HG03108 (cell line): ENCODE results near the gene ATP5MC3.

Experiments used
- ATAC-seq: cut with Tn5 transposase; IDR thresholded peaks from one replicate; pipeline ENCODE4 v1.9.1; 2021; ENCODE audit warnings: moderate library complexity; ENCODE audit not compliant: unreplicated experiment

ATP5MC3 gene

GRCh38 chr2:175168564-175168945 is 13.0 kb downstream of the ATP5MC3 start:
- ATAC-seq = peak; percentile 12

DNA sequence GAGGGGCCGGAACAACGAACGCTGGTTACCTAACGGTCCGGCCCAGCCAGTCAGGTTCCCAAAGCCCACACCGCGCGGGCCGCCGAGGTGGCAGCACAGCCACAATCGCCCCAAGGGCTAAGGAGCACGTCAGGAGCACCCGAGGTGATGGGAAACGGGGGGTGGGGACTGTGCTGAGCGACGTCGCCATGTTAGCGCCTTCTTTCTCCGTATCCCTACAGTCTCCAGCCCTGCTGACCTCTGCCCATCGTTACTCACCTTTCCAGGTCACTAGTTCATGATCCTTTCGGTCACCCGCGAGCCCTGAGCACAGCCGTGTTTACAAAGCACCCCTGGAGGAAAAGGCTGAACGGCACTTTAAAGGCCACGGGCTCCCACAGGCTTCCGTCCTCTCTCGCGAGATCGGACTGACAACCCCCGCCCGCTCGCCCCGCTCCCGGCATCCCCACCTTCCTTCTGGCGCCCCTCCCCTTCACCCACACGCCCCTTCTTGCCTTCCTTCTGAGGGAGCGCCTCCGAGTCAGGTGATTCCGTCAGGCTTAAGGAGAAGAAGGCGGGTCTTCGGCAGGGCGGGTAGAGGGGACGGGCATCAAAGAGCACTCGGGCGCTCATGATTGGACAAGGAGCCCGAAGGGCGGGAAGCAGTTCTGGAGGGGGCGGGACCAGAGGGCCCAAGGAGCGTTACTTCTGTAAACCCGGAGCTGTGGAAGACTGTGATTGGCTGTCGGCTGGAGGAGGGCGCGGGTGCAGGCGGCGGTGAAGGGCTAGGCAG is 13.5 kb downstream of the ATP5MC3 start, which contains the start of gene ATF2:
Gene ATF2 (minus strand): TSS at position 412 of the 772 bp plus-strand sequence. CDS start 31,760 bp downstream, outside the sequence.
- peak; percentile 97 for ATAC-seq

GRCh38 chr2:175167076-175167791 is 14.3 kb downstream of the ATP5MC3 start:
- ATAC-seq = peak; percentile 0

DNA sequence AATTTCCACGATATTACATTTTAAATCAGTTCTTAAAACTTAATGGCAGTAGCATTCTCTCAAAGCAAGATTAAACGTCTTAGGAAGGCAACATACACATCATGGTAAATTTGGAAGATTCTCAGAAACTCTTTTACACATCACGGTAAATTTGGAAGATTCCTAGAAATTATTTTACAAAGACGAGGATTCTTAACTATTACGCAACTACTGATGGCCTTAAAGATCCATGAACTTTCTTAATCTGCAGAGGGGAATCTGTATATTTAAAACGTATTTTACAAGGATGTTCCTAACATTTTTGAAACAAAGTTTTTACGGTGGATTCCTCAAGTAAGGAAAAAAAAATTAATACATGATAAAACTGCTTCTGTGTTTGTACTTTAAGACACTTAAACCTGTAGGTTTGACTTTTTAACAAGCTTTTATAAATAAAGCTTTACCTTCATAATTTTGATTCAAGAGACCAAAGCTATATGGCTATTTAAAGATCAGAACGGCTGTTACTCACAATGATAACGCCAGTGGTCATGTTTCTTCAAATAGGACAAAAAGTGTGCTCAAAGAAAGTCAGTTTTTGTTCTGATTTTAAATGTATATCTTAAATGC is 15.2 kb downstream of the ATP5MC3 start:
- no peak for ATAC-seq

DNA sequence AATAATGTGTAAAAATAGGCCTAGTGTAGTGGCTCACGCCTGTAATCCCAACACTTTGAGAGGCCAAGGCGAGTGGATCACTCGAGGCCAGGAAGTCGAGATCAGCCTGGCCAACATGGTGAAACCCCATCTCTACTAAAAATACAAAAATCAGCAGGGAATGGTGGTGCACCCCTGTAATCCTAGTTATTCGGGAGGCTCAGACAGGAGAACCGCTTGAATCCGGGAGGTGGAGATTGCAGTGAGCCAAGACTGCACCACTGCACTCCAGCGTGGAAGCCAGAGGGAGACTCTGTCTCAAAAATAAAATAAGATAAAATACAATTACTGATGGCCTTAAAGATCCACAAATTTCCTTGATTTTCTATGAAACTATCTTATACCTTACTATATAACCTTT is 17.3 kb downstream of the ATP5MC3 start:
- no peak for ATAC-seq

- ATAC-seq = no peak
Observed at GRCh38 chr2:175158894-175159293, 22.6 kb downstream of the ATP5MC3 start.

GRCh38 chr2:175156534-175156933 is 25.0 kb downstream of the ATP5MC3 start:
- no peak for ATAC-seq

DNA sequence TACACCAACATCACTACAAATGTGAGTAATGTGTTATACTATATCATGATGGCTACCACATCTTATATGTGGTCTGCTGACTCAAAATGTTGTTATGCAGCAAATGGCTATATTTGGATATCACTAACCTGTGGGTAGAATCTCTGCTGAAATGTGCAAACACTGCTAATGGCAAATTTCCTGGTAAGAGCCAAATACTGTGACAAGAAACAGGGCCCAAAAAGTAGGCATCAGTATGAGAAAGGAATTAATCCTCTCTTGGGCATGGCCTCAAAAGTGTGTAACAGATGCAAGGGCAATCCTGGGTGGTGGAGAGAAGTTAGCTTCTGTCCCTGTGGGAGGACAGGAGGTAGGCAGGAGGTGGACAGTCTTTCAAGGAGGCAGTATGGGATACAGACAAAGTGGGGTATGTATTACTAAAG is 26.8 kb downstream of the ATP5MC3 start:
- peak; percentile 57 for ATAC-seq

DNA sequence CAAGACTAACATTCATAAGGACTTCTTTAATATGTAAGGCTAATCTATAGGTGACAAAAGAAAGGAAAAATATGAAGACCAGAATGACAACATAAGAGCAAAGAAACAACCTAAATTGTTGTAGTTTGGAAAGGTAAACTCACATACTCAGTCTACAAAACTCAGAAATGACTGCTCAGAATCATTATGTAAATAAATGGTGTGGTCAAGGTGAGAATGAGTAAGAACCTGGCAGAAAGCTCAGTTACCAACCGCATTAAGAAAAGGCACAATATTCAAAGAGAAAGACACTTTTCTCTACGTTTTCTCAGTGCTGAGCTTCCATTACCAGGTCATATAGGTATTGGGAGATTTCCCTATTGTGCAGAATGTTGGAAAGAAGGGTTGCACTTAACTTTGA is 29.3 kb downstream of the ATP5MC3 start:
- ATAC-seq = peak; percentile 67

DNA sequence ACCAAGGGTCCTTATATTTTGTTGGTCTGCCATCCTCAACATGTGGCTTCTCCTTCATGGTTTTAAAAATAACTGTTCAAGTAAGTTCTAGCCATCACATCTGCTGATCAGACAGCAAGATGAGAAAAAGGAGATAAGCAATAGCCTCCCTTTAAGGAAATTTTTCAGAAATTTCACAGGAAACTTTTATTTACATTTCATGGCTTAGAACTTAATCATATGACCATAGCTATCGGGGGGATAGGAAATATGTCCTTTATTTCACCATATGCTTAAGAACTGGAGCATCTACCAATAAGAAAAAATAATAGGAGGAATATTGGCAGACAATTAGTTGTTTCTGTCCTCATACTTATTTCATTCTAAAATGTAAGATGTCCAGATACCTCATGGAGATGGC is 29.7 kb downstream of the ATP5MC3 start:
- no peak for ATAC-seq

- ATAC-seq = no peak
Observed at GRCh38 chr2:175147186-175147585, 34.3 kb downstream of the ATP5MC3 start.

GRCh38 chr2:175143678-175144077 is 37.8 kb downstream of the ATP5MC3 start:
- ATAC-seq = no peak

GRCh38 chr2:175143191-175143590 is 38.3 kb downstream of the ATP5MC3 start:
- no peak for ATAC-seq

DNA sequence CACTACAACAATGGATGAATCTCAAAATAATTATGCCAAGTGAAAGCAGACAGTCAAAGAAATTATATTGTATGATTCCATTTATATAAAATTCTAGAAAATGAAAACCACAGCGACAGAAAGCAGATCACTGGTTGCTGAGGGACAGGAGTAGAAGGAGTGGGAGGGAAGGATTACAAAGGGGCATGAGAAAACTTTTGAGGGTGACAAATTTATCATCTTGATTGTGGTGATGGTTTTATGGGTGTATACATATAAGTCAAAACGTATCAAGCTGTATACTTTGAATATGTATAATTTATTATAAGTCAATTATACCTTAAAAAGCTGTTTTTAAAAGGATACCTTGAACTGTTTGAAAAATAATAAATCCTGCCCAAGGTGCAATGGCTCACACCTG is 41.2 kb downstream of the ATP5MC3 start:
- ATAC-seq = no peak

- no peak for ATAC-seq
Observed at GRCh38 chr2:175137793-175138192, 43.7 kb downstream of the ATP5MC3 start.

GRCh38 chr2:175136334-175137215 is 44.9 kb downstream of the ATP5MC3 start:
- ATAC-seq = no peak

DNA sequence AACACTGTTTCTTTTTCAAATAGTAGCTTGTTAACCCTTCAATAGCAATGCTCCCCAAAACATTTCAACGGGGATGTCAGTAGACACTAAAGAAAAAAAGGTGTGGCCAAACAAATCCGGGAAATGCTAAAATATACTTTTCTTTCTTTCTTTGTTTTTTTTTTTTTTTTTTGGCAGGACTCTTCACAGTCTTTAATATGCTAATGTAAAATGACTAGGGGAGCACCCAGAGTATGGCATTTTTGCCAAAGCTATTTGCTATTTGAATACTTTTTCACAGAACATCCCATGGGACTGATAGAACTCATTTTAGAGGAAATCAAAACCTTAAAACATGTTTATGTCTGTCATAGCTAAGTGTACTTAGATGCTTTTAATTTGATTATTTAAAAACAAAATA is 45.6 kb downstream of the ATP5MC3 start:
- ATAC-seq = no peak

DNA sequence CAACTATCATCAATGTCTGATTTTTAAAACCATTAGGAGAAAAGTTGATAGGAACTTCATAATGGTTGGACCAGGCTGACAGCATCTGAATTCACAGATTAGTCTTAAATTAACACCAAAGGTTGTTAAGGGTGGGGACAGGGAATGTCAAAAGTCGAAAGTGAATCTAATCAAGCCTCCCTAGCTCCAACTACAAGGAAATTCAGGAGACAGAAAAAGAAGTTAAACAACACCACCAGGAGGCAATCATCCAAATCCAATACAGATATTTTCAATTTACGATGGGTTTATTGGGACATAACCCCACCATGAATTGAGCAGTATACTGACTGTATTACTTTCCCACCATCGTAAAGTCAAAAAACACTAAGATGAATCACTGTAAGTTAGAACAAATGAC is 46.3 kb downstream of the ATP5MC3 start:
- no peak for ATAC-seq

DNA sequence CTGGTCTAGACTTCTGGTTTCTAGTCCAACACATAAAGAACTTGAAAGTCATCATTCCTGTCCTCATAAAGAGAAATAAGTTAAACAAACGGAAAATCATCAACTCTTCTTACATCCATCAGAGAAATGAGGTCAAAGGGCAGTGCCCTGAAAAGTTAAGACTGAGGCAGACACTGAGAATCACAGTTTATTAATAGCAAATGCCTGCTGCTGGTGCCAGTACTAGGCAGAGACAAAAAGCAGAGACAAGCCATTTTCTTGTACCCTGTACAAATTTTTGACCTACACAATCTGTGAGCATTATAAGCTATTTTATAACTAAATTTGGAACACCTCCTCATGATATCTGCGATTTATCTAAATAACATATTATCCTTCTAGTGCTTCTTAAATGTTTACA is 50.3 kb downstream of the ATP5MC3 start:
- ATAC-seq = no peak

GRCh38 chr2:175126661-175127060 is 54.8 kb downstream of the ATP5MC3 start:
- ATAC-seq = no peak
